ENCODE measurements around the gene UQCRQ. TPM values are rescaled to one million over a fixed set of nuclear protein-coding genes. Genes with fewer than 3 reads are reported as not detected.

UQCRQ gene
- total and polyA plus RNA-seq, 9 of the 15 experiments (the other 6 are each of a cell fraction or from before 2014, with no cell fraction given): 235 to 2,421 (median 883) TPM

GRCh38 chr5:132896685-132897084 lies 30.2 kb downstream of the UQCRQ start:
- Histone ChIP-seq H3K4me3 (no peak overlapping the region), H2AFZ (ENCODE audit: low read depth, low read length) (no peak overlapping the region), H3K79me2 (ENCODE audit: control insufficient read depth, insufficient read depth, low read length) (no peaks in the 10 kb centered on the region), H3K36me3 (ENCODE audit: control insufficient read depth, insufficient read depth, low read length) (peaks cover 82% of the 10 kb centered on the region), H4K20me1 (replicated peaks; ENCODE audit: control insufficient read depth, insufficient read depth, low read length) (no peaks in the 10 kb centered on the region), H3K27ac (ENCODE audit: extremely low read depth, low read depth, low read length) (no peak overlapping the region), H3K9me3 (replicated peaks; ENCODE audit: control insufficient read depth, insufficient read depth, low read depth, low read length) (no peaks in the 10 kb centered on the region), H3K4me2 (ENCODE audit: insufficient read depth, low read length) (no peak overlapping the region), H3K9ac (ENCODE audit: insufficient read depth in 1 of 2, low read depth in 2 of 2, low read length in 2 of 2) (no peak overlapping the region), H3K4me1 (replicated peaks in 1 of 2; ENCODE audit: control insufficient read depth in 2 of 2, insufficient read depth in 2 of 2, low read length in 2 of 2) (no peaks in the 10 kb centered on the region), H3K27me3 (ENCODE audit: control insufficient read depth in 2 of 2, insufficient read depth in 2 of 2, low read length in 2 of 2) (no peaks in the 10 kb centered on the region), H3K9me1 (ENCODE audit: control insufficient read depth, insufficient read depth, low read length) (no peaks in the 10 kb centered on the region)
- ChIA-PET CTCF (ENCODE audit: low intra/inter-chr PET ratio) (no interaction called here), POLR2A (interaction anchor here (0.6 to 0.7 kb wide), 2 partner anchors 40 to 65 kb away, joined by 3 read pairs; no protein-coding TSS in a partner anchor)
- ATAC-seq (no peak), DNase-seq (ENCODE audit: extremely low read depth in 1 of 4, low spot score in 3 of 4) (no peak), FAIRE-seq (no peak)
- TSS peak; percentile 13 for BruUV-seq (replicated peaks)
- intact Hi-C loops (cut with micrococcal nuclease) (no loop called here), in situ Hi-C loops (cut with MboI) (no loop called here)
- WGBS (ENCODE audit: insufficient coverage, low coverage, missing lambda C conversion rate): 91% methylated on average over 7 of the region's 7 CpGs
- TF ChIP-seq NCOA1 (IDR thresholded peaks at IDR 0.05; ENCODE audit: low read depth) (no peak), ATF2 (CRISPR knock-in tag; IDR thresholded peaks at IDR 0.05) (no peak), SMAD1 (IDR thresholded peaks at IDR 0.05; ENCODE audit: low read depth, low read length, partially characterized antibody) (no peak), SLC30A9 (CRISPR knock-in tag; IDR thresholded peaks at IDR 0.05) (no peak), ZBTB7A (IDR thresholded peaks at IDR 0.05; ENCODE audit: borderline replicate concordance, control insufficient read depth, low read depth, low read length) (no peak), SRF (CRISPR knock-in tag; IDR thresholded peaks at IDR 0.05) (no peak), CREBBP (IDR thresholded peaks at IDR 0.05; ENCODE audit: low read depth, low read length) (no peak), FOXO4 (CRISPR knock-in tag; IDR thresholded peaks at IDR 0.05) (no peak), REST (IDR thresholded peaks at IDR 0.05; ENCODE audit: borderline replicate concordance) (no peak), REST (CRISPR knock-in tag; IDR thresholded peaks at IDR 0.05; ENCODE audit: low read depth) (no peak), EP300 (IDR thresholded peaks at IDR 0.05; ENCODE audit: low read length) (no peak), CBX2 (IDR thresholded peaks at IDR 0.05; ENCODE audit: insufficient read depth, low read length, poor library complexity, severe bottlenecking) (no peak), SMARCE1 (IDR thresholded peaks at IDR 0.05) (no peak)
